WTC11 (cell line): ENCODE data around the gene PLSCR2. TPM values are rescaled to one million over a fixed set of nuclear protein-coding genes. Genes with fewer than 3 reads are reported as not detected.
"Not testable (repeated sequence)": the region's sequence is repeated elsewhere in the genome, so short reads cannot be mapped to it uniquely, and the experiment has no call there.

Experiments used
- ATAC-seq: fragments of 200-7000 bp; cut with Tn5 transposase; 2 replicates; pipeline ENCODE4 v1.10.0; 2021; ENCODE audit warnings: mild to moderate bottlenecking, moderate library complexity
- CTCF ChIA-PET: fragments of 300-600 bp; sonication (Branson Sonifier 250); formaldehyde crosslinking; loops from one replicate; lab custom pipeline; 2021; ENCODE audit warnings: antibody characterized with exemption; lab: Charles Lee
- POLR2A ChIA-PET: fragments of 350-600 bp; sonication (Branson Sonifier 250); formaldehyde crosslinking; loops from one replicate; lab custom pipeline; 2021; ENCODE audit warnings: antibody characterized with exemption; lab: Charles Lee
- DNase-seq: peaks from one replicate; pipeline ENCODE4 v3.0.0; 2021; ENCODE audit warnings: low spot score
- H3K27ac Mint-ChIP-seq: 2 replicates; pipeline ENCODE4 v1.8.0; 2021; ENCODE audit warnings: mixed read lengths
- H3K27me3 Mint-ChIP-seq: 2 replicates; pipeline ENCODE4 v1.8.0; 2021; ENCODE audit warnings: low read depth, mild to moderate bottlenecking, moderate library complexity, mixed read lengths
- H3K36me3 Mint-ChIP-seq: 2 replicates; pipeline ENCODE4 v1.8.0; 2021; ENCODE audit warnings: mixed read lengths
- H3K4me1 Mint-ChIP-seq: 2 replicates; pipeline ENCODE4 v1.8.0; 2022; ENCODE audit warnings: mixed read lengths
- H3K4me3 Mint-ChIP-seq: 2 replicates; pipeline ENCODE4 v1.8.0; 2021; ENCODE audit warnings: mild to moderate bottlenecking, moderate library complexity, mixed read lengths
- H3K9me3 Mint-ChIP-seq: 2 replicates; pipeline ENCODE4 v1.8.0; 2021; ENCODE audit warnings: mixed read lengths
- CBFB ChIP-seq: sonication (generic); formaldehyde crosslinking; IDR thresholded peaks from 2 replicates; pipeline ENCODE4 v1.8.1; 2022; ENCODE audit warnings: mild to moderate bottlenecking, low read depth, missing genetic modification reagents
- CREB1 ChIP-seq: sonication (generic); formaldehyde crosslinking; IDR thresholded peaks from 2 replicates; pipeline ENCODE4 v1.8.0; 2023; ENCODE audit warnings: mild to moderate bottlenecking, missing genetic modification reagents
- FOXP4 ChIP-seq: sonication (generic); formaldehyde crosslinking; IDR thresholded peaks from 2 replicates; pipeline ENCODE4 v1.8.0; 2022; ENCODE audit warnings: mild to moderate bottlenecking, missing genetic modification reagents
- HMGA2 ChIP-seq: fragments of 250-450 bp; sonication (Bioruptor Pico); IDR thresholded peaks from 2 replicates; pipeline ENCODE4 v1.4.0; 2021; ENCODE audit warnings: mild to moderate bottlenecking, moderate library complexity
- MXD4 ChIP-seq: fragments of 250-450 bp; sonication (Bioruptor Pico); IDR thresholded peaks from 2 replicates; pipeline ENCODE4 v1.8.0; 2021; ENCODE audit warnings: mild to moderate bottlenecking, moderate library complexity, borderline replicate concordance
- SMAD3 ChIP-seq: sonication (generic); formaldehyde crosslinking; IDR thresholded peaks from 2 replicates; pipeline ENCODE4 v1.8.0; 2022; ENCODE audit warnings: missing genetic modification reagents, mild to moderate bottlenecking, borderline replicate concordance
- STAT6 ChIP-seq: sonication (generic); formaldehyde crosslinking; conservative IDR thresholded peaks from 2 replicates; pipeline ENCODE4 v1.8.1; 2023; ENCODE audit warnings: mild to moderate bottlenecking, low read depth, missing genetic modification reagents, moderate library complexity
- ZNF232 ChIP-seq: sonication (generic); formaldehyde crosslinking; IDR thresholded peaks from 2 replicates; pipeline ENCODE4 v1.8.0; 2022; ENCODE audit warnings: mild to moderate bottlenecking, missing genetic modification reagents
- ZNF396 ChIP-seq: fragments of 250-450 bp; sonication (Bioruptor Pico); IDR thresholded peaks from 2 replicates; pipeline ENCODE4 v1.8.0; 2021; ENCODE audit warnings: mild to moderate bottlenecking, moderate library complexity, borderline replicate concordance
- ZNF671 ChIP-seq: fragments of 250-450 bp; sonication (Bioruptor Pico); IDR thresholded peaks from 2 replicates; pipeline ENCODE4 v1.8.0; 2021; ENCODE audit warnings: mild to moderate bottlenecking
- total RNA-seq: library from RNA; stranded (reverse); gene quantifications from 3 replicates; pipeline ENCODE4 v1.2.3, GENCODE V29; 2021
- TF ChIP-seq, protein P1 (sequence below): fragments of 250-450 bp; sonication (Bioruptor Pico); IDR thresholded peaks from 2 replicates; pipeline ENCODE4 v1.8.0; 2021; ENCODE audit warnings: mild to moderate bottlenecking
- TF ChIP-seq, protein P2 (sequence below): fragments of 250-450 bp; sonication (Bioruptor Pico); IDR thresholded peaks from 2 replicates; pipeline ENCODE4 v1.9.0; 2021; ENCODE audit warnings: moderate library complexity, mild to moderate bottlenecking, inconsistent platforms, borderline replicate concordance
- TF ChIP-seq, protein P3 (sequence below): sonication (generic); formaldehyde crosslinking; IDR thresholded peaks from 2 replicates; pipeline ENCODE4 v1.8.1; 2022; ENCODE audit warnings: mild to moderate bottlenecking, missing genetic modification reagents, moderate library complexity, borderline replicate concordance
- TF ChIP-seq, protein P4 (sequence below): fragments of 250-450 bp; sonication (Bioruptor Pico); IDR thresholded peaks from 2 replicates; pipeline ENCODE4 v1.9.0; 2021; ENCODE audit warnings: mild to moderate bottlenecking

Gene PLSCR2
- total RNA-seq, 1 experiment from 2014 or later: 0.39 TPM

DNA sequence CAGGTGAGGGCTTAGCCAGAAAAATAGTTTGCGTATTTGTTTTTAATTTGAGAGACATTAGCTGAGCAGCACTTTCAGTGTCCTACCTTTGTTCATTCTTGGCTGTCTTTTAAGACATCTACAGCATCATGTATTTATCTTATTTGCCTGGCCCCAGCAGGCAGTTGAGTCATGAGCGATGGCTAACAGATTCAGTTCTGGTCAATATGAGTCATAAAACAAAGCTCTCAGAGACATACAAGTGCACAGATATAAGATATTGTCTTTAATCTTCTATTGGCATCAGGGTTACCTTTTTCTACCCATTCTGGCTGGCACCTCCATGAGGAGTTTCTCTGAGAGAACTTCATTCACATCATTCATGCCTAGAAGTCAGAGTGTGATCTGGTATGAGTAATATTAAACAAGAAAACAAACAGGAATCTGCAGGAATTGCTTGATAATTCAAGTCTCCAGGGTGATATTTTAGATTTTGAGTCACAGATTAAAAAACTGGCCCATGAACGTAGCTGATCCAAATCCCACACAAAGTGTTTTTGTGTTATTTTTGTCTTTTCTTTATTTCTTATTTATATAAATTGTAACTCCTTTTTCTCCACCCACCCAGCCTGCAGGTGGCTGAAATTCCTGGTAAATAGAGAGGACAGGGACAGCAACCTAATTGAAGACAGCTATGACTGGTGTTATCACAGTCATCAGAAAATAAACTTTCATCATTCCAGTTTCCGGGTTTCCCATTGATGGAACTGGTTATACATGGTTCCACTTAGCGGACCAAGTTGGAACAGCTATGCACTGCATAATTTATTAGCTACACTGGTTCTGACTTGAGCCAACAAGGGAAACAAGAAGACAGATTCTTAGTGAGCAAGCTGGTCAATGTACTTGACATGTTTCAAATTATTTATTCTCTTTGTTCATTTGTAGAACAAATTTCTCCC, 47.3 kb downstream of the PLSCR2 start:
- Mint-ChIP-seq H3K9me3 (0 out of 2 replicates have a peak, but pooled peaks cover 5% of the 10 kb centered on the region), H3K4me3 (no peak overlapping the region), H3K27ac (no peak overlapping the region), H3K27me3 (no peaks in the 10 kb centered on the region), H3K36me3 (no peaks in the 10 kb centered on the region), H3K4me1 (no peaks in the 10 kb centered on the region)
- ATAC-seq (no peak), DNase-seq (no peak)
- CTCF ChIA-PET: no interaction called here
- POLR2A ChIA-PET: no interaction called here
- no peak for TF ChIP-seq ZNF671 (CRISPR knock-in tag)

DNA sequence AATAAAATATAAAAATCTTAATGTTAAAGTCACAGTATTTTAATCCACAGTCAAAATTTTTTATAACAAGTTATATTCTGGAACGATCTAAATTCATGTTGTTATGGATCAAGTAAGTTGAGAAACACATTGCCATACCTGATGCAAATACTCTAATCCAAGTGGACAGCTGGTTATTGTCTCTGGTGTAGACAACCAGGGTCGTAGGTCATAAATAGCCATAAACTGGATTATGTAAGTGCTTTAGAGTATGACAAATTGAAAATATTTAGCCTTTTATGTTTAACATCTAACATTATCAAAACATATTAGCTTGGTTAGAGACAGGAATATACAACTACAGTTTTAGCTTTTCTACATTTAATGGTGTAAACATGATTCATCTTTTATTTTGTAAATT, 53.0 kb downstream of the PLSCR2 start:
- ATAC-seq (no peak), DNase-seq (no peak)
- no peak overlapping the region for H3K4me3 Mint-ChIP-seq
- no peaks in the 10 kb centered on the region for H3K4me1 Mint-ChIP-seq
- H3K36me3 Mint-ChIP-seq: peaks cover 16% of the 10 kb centered on the region
- ChIA-PET POLR2A (no interaction called here), CTCF (no interaction called here)
- H3K27me3 Mint-ChIP-seq: peaks cover 7% of the 10 kb centered on the region
- TF ChIP-seq, protein P1, sequence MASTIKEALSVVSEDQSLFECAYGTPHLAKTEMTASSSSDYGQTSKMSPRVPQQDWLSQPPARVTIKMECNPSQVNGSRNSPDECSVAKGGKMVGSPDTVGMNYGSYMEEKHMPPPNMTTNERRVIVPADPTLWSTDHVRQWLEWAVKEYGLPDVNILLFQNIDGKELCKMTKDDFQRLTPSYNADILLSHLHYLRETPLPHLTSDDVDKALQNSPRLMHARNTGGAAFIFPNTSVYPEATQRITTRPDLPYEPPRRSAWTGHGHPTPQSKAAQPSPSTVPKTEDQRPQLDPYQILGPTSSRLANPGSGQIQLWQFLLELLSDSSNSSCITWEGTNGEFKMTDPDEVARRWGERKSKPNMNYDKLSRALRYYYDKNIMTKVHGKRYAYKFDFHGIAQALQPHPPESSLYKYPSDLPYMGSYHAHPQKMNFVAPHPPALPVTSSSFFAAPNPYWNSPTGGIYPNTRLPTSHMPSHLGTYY (CRISPR knock-in tag): no peak
- TF ChIP-seq SMAD3 (CRISPR knock-in tag) (no peak), ZNF232 (CRISPR knock-in tag) (no peak), CBFB (CRISPR knock-in tag) (no peak), CREB1 (CRISPR knock-in tag) (no peak)
- no peak overlapping the region for H3K27ac Mint-ChIP-seq
- peaks cover 29% of the 10 kb centered on the region for H3K9me3 Mint-ChIP-seq

- peaks cover 12% of the 10 kb centered on the region for H3K4me1 Mint-ChIP-seq
These were observed 55.4 kb downstream of the PLSCR2 start for GRCh38 chr3:146414010-146414409.

DNA sequence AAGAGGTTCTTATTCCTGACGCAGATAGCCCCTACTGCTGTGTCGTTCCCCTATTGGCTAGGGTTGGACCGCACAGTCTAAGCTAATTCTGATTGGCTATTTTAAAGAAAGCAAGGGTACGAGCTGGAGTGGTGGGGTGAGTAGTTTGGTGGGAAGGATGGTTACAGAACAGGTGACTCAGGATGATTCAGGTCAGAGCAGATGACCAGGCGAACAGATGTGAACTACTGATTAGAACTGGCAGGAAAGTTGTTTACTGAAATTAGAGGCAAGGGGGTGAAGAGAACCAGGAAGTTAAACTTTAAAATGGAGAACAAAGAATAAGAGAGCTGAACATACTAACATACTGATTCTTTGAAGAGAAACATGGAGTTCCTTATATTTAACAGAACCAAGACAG, 56.6 kb downstream of the PLSCR2 start:
- ATAC-seq, POLR2A ChIA-PET, H3K27me3 Mint-ChIP-seq, H3K27ac Mint-ChIP-seq, DNase-seq, H3K4me3 Mint-ChIP-seq: not testable (repeated sequence)
- CTCF ChIA-PET: interaction anchor here (1.1 kb wide), 1 partner anchor 224 kb away, joined by 3 read pairs; no protein-coding TSS in a partner anchor
- Mint-ChIP-seq H3K9me3 (peaks cover 32% of the 10 kb centered on the region), H3K4me1 (peaks cover 15% of the 10 kb centered on the region), H3K36me3 (peaks cover 17% of the 10 kb centered on the region)

More at GRCh38 chr3:146414010-146414409, 55.4 kb downstream of the PLSCR2 start:
- Mint-ChIP-seq H3K9me3 (peaks cover 29% of the 10 kb centered on the region), H3K36me3 (peaks cover 17% of the 10 kb centered on the region), H3K27me3 (peaks cover 7% of the 10 kb centered on the region), H3K4me3 (no peak overlapping the region), H3K27ac (no peak overlapping the region)
- no peak for DNase-seq
- TF ChIP-seq MXD4: no peak
- TF ChIP-seq, protein P2, sequence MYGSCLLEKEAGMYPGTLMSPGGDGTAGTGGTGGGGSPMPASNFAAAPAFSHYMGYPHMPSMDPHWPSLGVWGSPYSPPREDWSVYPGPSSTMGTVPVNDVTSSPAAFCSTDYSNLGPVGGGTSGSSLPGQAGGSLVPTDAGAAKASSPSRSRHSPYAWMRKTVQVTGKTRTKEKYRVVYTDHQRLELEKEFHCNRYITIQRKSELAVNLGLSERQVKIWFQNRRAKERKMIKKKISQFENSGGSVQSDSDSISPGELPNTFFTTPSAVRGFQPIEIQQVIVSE: no peak
- TF ChIP-seq, protein P3, sequence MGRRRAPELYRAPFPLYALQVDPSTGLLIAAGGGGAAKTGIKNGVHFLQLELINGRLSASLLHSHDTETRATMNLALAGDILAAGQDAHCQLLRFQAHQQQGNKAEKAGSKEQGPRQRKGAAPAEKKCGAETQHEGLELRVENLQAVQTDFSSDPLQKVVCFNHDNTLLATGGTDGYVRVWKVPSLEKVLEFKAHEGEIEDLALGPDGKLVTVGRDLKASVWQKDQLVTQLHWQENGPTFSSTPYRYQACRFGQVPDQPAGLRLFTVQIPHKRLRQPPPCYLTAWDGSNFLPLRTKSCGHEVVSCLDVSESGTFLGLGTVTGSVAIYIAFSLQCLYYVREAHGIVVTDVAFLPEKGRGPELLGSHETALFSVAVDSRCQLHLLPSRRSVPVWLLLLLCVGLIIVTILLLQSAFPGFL (CRISPR knock-in tag): no peak
- no peak for TF ChIP-seq FOXP4 (CRISPR knock-in tag)
- TF ChIP-seq ZNF396 (CRISPR knock-in tag): no peak
- TF ChIP-seq STAT6 (CRISPR knock-in tag): no peak
- TF ChIP-seq, protein P4, sequence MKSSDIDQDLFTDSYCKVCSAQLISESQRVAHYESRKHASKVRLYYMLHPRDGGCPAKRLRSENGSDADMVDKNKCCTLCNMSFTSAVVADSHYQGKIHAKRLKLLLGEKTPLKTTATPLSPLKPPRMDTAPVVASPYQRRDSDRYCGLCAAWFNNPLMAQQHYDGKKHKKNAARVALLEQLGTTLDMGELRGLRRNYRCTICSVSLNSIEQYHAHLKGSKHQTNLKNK: no peak
- TF ChIP-seq ZNF232 (CRISPR knock-in tag): no peak
- TF ChIP-seq HMGA2 (CRISPR knock-in tag): no peak
- ChIA-PET CTCF (interaction anchor here (0.7 kb wide), 1 partner anchor 290 kb away, joined by 3 read pairs; no protein-coding TSS in a partner anchor), POLR2A (no interaction called here)
- no peak for ATAC-seq
